Cardiac fibroblast (primary cell): Measurements from ENCODE around the gene CCDC88A.
"Not testable (repeated sequence)": the region's sequence is repeated elsewhere in the genome, so short reads cannot be mapped to it uniquely, and the experiment has no call there.

Experiments
- DNase-seq, 2 donors: peaks; one replicate each; pipeline versions ENCODE4 v3.0.0 to v3.0.0-alpha.2; 2010; ENCODE audit warnings: low read depth in 2 of 2
- H3K4me3 ChIP-seq, 2 donors: replicated peaks in 1 of 2; 1 replicate in 1 of 2; 2 replicates in 1 of 2; pipeline ENCODE4 v1.5.1; 2011; ENCODE audit warnings: low read depth in 2 of 2, low read length in 2 of 2, mild to moderate bottlenecking in 2 of 2, moderate library complexity in 1 of 2
- TF ChIP-seq, protein P1 (sequence below): IDR thresholded peaks from one replicate; pipeline ENCODE4 v1.5.1; 2011; ENCODE audit warnings: low read depth, mild to moderate bottlenecking, low read length, inconsistent platforms

Gene CCDC88A

DNA sequence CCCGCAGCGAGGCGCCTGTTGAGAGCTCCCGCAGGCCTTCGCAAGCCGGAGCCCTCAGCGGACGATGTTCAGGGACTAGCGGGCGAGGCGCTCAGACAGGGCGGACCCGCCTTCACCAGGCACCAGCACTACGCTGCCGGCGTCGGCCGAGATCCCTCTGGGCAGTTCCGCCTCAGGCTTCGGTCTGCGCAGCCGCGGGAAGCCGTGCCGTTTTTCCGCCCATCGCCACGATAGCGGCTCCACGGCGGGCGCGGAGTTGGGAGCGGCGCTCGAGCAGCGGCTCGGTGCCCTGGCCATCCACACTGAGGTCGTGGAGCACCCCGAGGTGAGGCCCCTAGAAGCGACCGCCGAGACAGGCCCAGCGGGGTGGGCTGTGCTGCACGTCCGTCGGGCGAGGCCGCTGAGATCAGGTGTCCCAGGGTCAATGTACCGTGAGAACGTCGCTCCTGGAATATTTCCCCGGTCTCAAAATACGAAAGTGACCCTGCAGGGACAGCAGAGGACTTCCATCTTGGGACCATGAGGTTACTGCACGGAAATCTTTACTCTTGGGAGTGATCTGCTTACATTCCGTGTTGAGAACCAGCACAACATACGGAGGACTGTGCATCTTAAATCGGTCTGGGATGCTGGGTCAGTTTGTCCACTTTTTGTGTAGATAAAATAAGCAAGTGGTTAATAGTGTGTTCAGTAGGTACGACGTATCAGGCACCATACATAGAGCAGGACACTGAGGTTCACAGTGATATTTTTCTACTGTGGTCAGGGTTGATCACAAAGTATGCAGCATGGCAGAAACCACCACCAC lies 137.3 kb downstream of the CCDC88A start:
- H3K4me3 ChIP-seq: peak overlapping the region; percentile 65 to 75
- peak; percentile 88 to 91 for DNase-seq
- TF ChIP-seq, protein P1, sequence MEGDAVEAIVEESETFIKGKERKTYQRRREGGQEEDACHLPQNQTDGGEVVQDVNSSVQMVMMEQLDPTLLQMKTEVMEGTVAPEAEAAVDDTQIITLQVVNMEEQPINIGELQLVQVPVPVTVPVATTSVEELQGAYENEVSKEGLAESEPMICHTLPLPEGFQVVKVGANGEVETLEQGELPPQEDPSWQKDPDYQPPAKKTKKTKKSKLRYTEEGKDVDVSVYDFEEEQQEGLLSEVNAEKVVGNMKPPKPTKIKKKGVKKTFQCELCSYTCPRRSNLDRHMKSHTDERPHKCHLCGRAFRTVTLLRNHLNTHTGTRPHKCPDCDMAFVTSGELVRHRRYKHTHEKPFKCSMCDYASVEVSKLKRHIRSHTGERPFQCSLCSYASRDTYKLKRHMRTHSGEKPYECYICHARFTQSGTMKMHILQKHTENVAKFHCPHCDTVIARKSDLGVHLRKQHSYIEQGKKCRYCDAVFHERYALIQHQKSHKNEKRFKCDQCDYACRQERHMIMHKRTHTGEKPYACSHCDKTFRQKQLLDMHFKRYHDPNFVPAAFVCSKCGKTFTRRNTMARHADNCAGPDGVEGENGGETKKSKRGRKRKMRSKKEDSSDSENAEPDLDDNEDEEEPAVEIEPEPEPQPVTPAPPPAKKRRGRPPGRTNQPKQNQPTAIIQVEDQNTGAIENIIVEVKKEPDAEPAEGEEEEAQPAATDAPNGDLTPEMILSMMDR: no peak

DNA sequence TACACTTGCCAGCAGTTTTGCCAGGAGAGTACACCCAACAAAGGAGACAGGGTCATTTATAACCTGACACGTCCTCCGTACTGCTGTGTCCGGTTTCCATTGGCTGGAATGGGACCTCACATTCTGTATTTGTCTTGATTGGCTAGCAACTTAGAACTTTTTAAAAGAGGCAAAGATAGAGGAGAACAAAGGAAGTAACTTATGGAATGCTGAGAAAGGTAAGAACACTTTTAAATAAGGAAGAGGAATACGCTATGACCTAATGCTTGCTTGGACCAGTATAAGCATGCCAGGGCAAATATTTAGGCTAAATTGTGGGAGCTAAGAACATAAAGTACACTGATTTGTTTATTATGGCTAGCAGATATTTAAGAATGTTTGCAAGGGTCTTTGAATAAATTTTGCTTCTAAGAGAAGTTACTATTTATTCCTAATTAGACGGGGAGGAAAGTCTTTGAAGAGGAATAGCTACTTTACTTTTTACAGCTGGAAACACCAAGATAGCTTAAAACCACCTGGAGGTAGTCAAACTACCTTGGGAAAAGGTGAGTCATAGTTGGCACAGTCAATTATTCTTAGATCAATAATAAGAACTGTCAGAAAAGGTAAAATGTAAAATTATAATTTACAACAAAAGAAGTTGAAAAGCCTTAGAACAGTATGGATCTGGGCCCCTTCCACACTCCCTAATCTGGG lies 138.7 kb downstream of the CCDC88A start:
- H3K4me3 ChIP-seq, DNase-seq: not testable (repeated sequence)

DNA sequence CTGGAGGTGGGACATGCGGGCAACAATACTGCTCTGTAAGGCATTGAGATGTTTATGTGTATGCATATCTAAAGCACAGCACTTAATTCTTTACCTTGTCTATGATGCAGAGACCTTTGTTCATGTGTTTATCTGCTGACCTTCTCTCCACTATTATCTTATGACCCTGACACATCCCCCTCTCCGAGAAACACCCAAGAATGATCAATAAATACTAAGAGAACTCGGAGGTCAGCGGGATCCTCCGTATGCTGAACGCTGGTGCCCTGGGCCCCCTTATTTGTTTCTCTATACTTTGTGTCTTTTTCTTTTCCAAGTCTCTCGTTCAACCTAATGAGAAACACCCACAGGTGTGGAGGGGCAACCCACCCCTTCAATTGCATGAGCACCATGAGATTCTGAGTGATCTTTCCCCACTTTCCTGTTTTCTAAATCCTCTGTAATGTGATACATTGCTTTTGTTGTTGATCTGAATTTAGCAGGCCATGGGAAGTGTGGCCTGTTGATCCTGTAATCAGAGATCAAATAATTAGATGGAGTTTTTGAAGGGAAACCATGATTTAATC lies 139.7 kb downstream of the CCDC88A start:
- not testable (repeated sequence) for DNase-seq, H3K4me3 ChIP-seq

DNA sequence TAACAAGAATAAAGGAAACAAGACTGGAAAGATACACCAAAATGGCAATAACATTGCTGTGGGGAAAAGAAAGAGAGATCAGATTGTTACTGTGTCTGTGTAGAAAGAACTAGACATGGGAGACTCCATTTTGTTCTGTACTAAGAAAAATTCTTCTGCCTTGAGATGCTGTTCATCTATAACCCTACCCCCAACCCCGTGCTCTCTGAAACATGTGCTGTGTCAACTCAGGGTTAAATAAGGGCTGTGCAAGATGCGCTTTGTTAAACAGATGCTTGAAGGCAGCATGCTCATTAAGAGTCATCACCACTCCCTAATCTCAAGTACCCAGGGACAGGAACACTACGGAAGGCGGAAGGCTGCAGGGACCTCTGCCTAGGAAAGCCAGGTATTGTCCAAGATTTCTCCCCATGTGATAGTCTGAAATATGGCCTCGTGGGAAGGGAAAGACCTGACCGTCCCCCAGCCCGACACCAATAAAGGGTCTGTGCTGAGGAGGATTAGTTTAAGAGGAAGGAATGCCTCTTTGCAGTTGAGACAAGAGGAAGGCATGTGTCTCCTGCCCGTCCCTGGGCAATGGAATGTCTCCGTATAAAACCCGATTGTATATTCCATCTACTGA lies 140.3 kb downstream of the CCDC88A start:
- DNase-seq, H3K4me3 ChIP-seq: not testable (repeated sequence)

DNA sequence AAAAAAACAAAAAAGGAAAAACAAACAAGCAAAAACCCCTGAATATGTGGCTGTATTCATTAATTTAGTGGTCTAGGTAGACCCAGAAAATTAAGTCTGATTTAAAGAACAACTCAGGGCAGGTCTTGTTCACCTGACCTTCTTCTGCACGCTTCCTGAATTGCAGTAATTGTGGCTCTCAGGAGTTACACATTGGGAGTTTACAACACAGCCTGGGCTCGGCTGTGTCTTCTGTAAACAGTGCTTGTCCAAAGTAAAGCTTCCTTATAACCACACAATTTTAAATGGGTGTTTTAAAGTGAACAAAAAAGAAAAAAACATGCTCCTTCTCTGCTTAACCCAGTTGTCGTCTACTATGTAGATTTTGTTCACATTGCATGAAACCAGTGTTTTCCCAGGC lies 142.3 kb downstream of the CCDC88A start:
- H3K4me3 ChIP-seq: no peak overlapping the region
- DNase-seq: no peak
- TF ChIP-seq, protein P1: no peak

DNA sequence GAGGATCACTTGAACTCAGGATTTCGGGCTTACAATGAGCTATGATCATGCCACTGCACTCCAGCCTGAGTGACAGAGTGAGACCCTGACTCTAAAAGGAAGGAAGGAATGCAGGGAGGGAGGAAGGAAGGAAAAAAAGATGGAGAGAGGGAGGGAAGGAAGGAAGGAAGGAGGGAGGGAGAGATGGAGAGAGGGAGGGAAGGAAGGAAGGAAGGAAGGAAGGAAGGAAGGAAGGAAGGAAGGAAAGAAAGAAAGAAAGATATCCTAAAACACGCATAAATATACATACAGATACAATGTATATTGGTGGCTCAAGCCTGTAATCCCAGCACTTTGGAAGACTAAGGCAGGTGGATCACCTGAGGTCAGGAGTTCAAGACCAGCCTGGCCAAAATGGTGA lies 145.3 kb downstream of the CCDC88A start:
- not testable (repeated sequence) for DNase-seq, H3K4me3 ChIP-seq

DNA sequence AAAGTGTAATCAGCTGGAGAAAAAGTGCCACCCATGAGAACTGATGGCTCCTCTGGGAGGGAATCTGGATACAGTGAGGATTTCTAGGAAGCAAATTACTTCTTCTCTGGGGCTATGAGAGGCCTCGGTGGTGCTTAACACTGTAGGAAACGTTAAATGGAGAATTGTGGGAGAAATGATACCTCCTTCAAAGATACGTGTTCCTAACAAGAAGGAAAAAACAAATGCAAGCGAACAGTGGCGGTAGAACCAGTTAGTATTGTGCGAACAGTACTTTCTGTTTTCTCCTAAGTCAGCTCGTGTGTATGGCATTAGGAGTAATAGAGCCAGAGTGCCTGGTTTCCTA lies 150.0 kb downstream of the CCDC88A start:
- TF ChIP-seq, protein P1: no peak
- DNase-seq: peak; percentile 5 to 13
- peak overlapping the region; percentile 70 to 93 for H3K4me3 ChIP-seq

DNA sequence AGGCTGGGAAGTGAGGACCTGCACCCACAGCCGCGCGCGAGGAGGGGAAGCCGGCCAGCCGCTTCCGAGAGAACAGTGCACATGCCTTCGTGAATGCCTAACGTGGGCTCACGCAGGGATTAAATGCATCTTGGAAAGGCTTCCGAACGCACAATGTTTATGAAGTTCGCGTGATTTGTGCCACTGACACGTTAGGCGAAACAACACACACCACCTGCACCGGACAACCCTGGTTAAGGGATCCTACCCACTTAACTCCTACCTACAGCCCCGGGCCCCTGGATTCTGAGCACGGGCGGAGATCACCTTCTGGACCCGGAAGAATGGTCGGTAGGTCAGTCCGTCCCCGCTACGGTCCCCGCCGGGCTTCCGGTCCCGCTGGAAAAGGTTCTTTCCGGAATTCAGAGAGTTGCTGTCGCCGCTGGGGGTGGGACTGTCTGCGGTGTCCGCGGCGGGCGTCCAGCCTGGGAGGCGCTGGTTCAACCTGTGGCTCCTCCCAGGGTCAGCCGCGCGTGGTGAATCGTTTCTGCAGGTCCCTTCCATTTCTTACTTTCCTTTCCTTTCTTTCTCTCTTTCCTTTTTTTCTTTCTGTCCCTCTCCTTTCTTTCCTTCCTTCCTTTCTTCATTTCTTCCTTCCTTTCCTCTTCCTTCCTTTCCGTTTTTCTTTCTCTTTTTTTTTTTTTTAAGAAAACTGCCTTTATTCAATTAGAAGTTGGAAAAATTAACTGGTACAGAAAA lies 150.6 kb downstream of the CCDC88A start, which contains the start of gene MTIF2:
MTIF2 (minus strand) TSS at position 325 of the 738 bp plus-strand sequence. CDS start 5,373 bp downstream, outside the sequence.
- DNase-seq: peak; percentile 93 to 95
- peak within 1 kb of the TSS; percentile 70 to 93 for H3K4me3 ChIP-seq
- TF ChIP-seq, protein P1: no peak
